Esophagus (tissue), 2 donors: ENCODE measurements around the gene SLC35B2. TPM values are rescaled to one million over a fixed set of nuclear protein-coding genes. Genes with fewer than 3 reads are reported as not detected.

Experiments used
- H3K27ac ChIP-seq, 2 donors: one replicate each; pipeline ENCODE4 v1.5.1; 2013; ENCODE audit warnings: low read depth in 2 of 2, mild to moderate bottlenecking in 2 of 2, inconsistent platforms in 1 of 2, low read length in 1 of 2, moderate library complexity in 1 of 2
- H3K27me3 ChIP-seq, 2 donors: one replicate each; pipeline ENCODE4 v1.6.1; 2013; ENCODE audit warnings: low read length in 2 of 2, control low read depth in 1 of 2, mild to moderate bottlenecking in 1 of 2; ENCODE audit not compliant: insufficient read depth in 2 of 2, control insufficient read depth in 1 of 2
- H3K36me3 ChIP-seq, 2 donors: one replicate each; pipeline ENCODE4 v1.6.1; 2013; ENCODE audit warnings: low read length in 1 of 2; ENCODE audit not compliant: control insufficient read depth in 2 of 2, insufficient read depth in 2 of 2
- H3K4me1 ChIP-seq, 2 donors: one replicate each; pipeline ENCODE4 v1.6.1; 2013; ENCODE audit warnings: low read length in 1 of 2; ENCODE audit not compliant: control insufficient read depth in 2 of 2, insufficient read depth in 2 of 2
- H3K4me3 ChIP-seq, 2 donors: one replicate each; pipeline ENCODE4 v1.5.1; 2013; ENCODE audit warnings: low read length in 2 of 2, mild to moderate bottlenecking in 2 of 2, low read depth in 1 of 2, moderate library complexity in 1 of 2
- H3K9me3 ChIP-seq, 2 donors: one replicate each; pipeline ENCODE4 v1.6.1; 2013; ENCODE audit warnings: mild to moderate bottlenecking in 2 of 2, low read depth in 1 of 2, low read length in 1 of 2, moderate library complexity in 1 of 2; ENCODE audit not compliant: control insufficient read depth in 2 of 2, insufficient read depth in 1 of 2
- WGBS, 2 donors: extraction: QIAGEN DNeasy Blood & Tissue Kit; methylation state at CpG; one replicate each; pipeline ENCODE4 v1.1.7; 2013; 5-methylcytosine and 5-hydroxymethylcytosine counted together
- polyA plus RNA-seq, 2 donors: library from polyadenylated mRNA; stranded (reverse); fragments of 200-250 nt; gene quantifications; one replicate each; pipeline ENCODE4 v1.2.3, GENCODE V29; 2013
- donor health status: healthy with polysubstance abuse.
- donor health status: Bipolar disorder and iron deficiency.

Gene SLC35B2
- polyA plus RNA-seq, 2 donors: 4.3 to 13.0 TPM

- no peaks in the 10 kb centered on the region for H3K9me3 ChIP-seq
- H3K36me3 ChIP-seq: no peaks in the 10 kb centered on the region
- peak overlapping the region; percentile 24 to 45 for H3K4me3 ChIP-seq
- 3 to 4% methylated on average over 33 to 45 of the region's 45 CpGs for WGBS, 2 donors
- H3K27ac ChIP-seq: peak overlapping the region; percentile 79 to 81
- no peaks in the 10 kb centered on the region for H3K27me3 ChIP-seq
- peaks cover 0 to 18% of the 10 kb centered on the region in 2 donors for H3K4me1 ChIP-seq
Observed at GRCh38 chr6:44219053-44219814, 38.1 kb downstream of the SLC35B2 start.

DNA sequence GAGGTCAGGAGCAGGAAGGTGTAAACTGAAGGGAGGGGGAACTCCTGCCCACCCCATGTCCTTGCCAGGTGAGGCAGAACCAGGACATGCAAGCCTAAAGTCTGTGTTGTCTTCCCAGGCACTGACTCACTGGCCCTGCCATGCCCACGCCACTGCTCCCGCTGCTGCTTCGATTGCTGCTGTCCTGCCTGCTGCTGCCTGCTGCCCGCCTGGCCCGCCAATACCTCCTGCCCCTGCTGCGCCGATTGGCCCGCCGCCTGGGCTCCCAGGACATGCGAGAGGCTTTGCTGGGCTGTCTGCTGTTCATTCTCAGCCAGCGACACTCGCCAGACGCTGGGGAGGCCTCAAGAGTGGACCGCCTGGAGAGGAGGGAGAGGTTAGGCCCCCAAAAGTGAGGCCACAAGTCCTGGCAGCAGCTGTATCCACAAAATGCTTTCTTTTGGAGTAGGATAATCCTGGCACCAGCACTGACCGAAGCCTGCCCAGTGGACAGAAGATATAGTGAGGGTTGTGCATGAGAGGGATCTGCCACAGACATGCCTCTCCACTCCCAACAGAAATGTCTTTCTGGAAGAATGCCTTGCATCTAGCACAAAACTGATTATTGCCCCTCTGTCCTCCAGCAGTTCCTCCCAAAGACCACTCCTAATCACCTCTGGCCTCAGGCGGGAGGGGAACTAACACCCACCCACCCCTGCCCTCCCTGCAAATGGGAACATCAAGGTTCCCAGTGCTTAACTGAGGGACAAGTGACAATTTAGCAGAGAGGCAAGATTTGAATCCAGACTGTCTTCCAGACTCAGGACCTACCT, 39.8 kb downstream of the SLC35B2 start:
- Histone ChIP-seq H3K36me3 (no peaks in the 10 kb centered on the region), H3K4me1 (peaks cover 0 to 15% of the 10 kb centered on the region in 2 donors), H3K27ac (peak overlapping the region in 1 of 2 donors; percentile 27), H3K27me3 (no peaks in the 10 kb centered on the region), H3K9me3 (no peaks in the 10 kb centered on the region), H3K4me3 (no peak overlapping the region)
- 54 to 57% methylated on average over 16 of the region's 16 CpGs for WGBS, 2 donors

GRCh38 chr6:44216677-44217331, 40.5 kb downstream of the SLC35B2 start, which contains the start of gene MYMX:
TSS of gene MYMX (plus strand) at chr6:44216926. CDS start at chr6:44217472, 546 bp downstream.
- Histone ChIP-seq H3K9me3 (no peaks in the 10 kb centered on the region), H3K36me3 (no peaks in the 10 kb centered on the region), H3K4me3 (no peak within 1 kb of the TSS), H3K4me1 (peaks cover 0 to 15% of the 10 kb centered on the region in 2 donors), H3K27ac (peak within 1 kb of the TSS in 1 of 2 donors; percentile 27), H3K27me3 (no peaks in the 10 kb centered on the region)
- 37 to 39% methylated on average over 7 of the region's 7 CpGs for WGBS, 2 donors

DNA sequence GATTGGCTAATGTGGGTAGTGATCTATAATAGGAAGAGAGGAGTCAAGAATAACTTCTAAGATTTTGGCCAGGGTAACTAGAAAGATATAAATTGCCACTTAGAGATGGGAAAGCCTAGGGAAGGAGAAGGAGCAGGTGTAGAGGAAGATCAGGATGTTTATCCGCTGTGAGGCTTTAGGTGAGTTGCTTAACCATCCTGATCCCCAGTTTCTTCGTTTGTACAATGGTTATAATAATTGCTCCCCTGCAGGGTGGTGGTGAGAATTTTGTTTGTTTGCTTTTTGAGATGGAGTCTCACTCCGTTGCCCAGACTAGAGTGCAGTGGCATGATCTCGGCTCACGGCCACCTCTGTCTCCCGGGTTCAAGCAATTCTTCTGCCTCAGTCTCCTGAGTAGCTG, 43.0 kb downstream of the SLC35B2 start:
- Histone ChIP-seq H3K4me1 (peaks cover 0 to 10% of the 10 kb centered on the region in 2 donors), H3K4me3 (no peak overlapping the region), H3K9me3 (no peaks in the 10 kb centered on the region), H3K36me3 (no peaks in the 10 kb centered on the region), H3K27ac (no peak overlapping the region), H3K27me3 (no peaks in the 10 kb centered on the region)
- 94% methylated on average over 6 of the region's 6 CpGs for WGBS, 2 donors

DNA sequence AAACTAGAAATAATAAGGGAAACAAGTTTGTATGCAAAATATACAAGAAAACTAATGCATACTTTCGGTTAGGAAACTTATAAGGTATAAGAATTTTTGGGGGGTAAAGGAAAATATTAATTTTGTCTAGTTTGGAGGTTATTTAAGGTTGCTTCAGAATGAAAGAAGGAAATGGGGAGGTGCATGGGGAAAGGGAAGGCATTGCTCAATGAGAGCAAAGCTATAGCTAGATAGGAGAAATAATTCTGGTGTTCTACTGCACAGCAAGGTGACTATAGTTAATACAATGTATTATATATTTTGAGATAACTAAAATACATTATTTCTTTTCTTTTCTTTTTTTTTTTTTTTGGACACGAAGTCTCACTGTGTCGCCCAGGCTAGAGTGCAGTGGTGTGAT, 46.0 kb downstream of the SLC35B2 start:
- Histone ChIP-seq H3K27ac (no peak overlapping the region), H3K36me3 (no peaks in the 10 kb centered on the region), H3K9me3 (no peaks in the 10 kb centered on the region), H3K4me1 (no peaks in the 10 kb centered on the region), H3K27me3 (no peaks in the 10 kb centered on the region), H3K4me3 (no peak overlapping the region)
- 86 to 93% methylated on average over 3 of the region's 3 CpGs for WGBS, 2 donors

DNA sequence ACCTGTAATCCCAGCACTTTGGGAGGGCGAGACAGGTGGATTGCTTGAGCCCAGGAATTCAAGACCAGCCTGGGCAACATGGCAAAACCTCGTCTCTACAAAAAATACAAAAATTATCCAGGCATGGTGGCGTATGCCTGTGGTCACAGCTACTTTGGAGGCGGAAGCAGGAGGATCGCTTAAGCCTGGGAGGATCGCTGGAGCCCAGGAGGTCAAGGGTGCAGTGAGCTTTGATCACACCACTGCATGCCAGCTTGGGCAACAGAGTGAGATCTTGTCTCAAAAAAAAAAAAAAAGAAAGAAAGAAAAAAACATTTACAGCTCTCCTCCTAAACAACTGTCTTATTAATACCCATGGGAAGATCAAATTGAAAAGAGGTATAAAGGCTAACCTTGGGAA, 49.4 kb downstream of the SLC35B2 start:
- Histone ChIP-seq H3K27me3 (no peaks in the 10 kb centered on the region), H3K9me3 (no peaks in the 10 kb centered on the region), H3K4me1 (peaks cover 0 to 1% of the 10 kb centered on the region in 2 donors), H3K36me3 (no peaks in the 10 kb centered on the region), H3K27ac (no peak overlapping the region), H3K4me3 (no peak overlapping the region)
- 92 to 95% methylated on average over 6 of the region's 6 CpGs for WGBS, 2 donors

Other genes with a start within 250 kb of the SLC35B2 start
- 10 to 100 TPM; 31.9 to 63.8 TPM for gene MRPL14, start 130.1 kb downstream of the SLC35B2 start, polyA plus RNA-seq
- 10 to 100 TPM; 21.6 to 37.9 TPM for gene TMEM63B, start 130.0 kb downstream of the SLC35B2 start, polyA plus RNA-seq
- under 1 TPM; 0.19 to 0.29 TPM for gene CAPN11, start 98.7 kb downstream of the SLC35B2 start, polyA plus RNA-seq
- gene MYMX, start 40.6 kb downstream of the SLC35B2 start, polyA plus RNA-seq: under 1 TPM in 1 of 2 donors, not detected in 1; 0.05 TPM
- gene SLC29A1, start 33.9 kb downstream of the SLC35B2 start, polyA plus RNA-seq: 10 to 100 TPM; 11.6 to 18.5 TPM
- gene HSP90AB1, start 10.4 kb downstream of the SLC35B2 start, polyA plus RNA-seq: 100 to 1,000 TPM; 129 to 403 TPM
- gene NFKBIE, start 8.0 kb upstream of the SLC35B2 start, polyA plus RNA-seq: 1 to 10 TPM; 3.8 to 8.1 TPM
- under 1 TPM in 1 of 2 donors, not detected in 1; 0.06 TPM for gene TMEM151B, start 12.9 kb upstream of the SLC35B2 start, polyA plus RNA-seq
- 1 to 10 TPM; 7.0 to 8.5 TPM for gene AARS2, start 55.8 kb upstream of the SLC35B2 start, polyA plus RNA-seq
- gene SPATS1, start 85.1 kb upstream of the SLC35B2 start, polyA plus RNA-seq: not detected
- 1 to 10 TPM; 4.6 to 7.8 TPM for gene CDC5L, start 130.2 kb upstream of the SLC35B2 start, polyA plus RNA-seq